ENCODE measurements around the gene LDAH.
"Not testable (repeated sequence)": the region's sequence is repeated elsewhere in the genome, so short reads cannot be mapped to it uniquely, and the experiment has no call there.

LDAH gene

DNA sequence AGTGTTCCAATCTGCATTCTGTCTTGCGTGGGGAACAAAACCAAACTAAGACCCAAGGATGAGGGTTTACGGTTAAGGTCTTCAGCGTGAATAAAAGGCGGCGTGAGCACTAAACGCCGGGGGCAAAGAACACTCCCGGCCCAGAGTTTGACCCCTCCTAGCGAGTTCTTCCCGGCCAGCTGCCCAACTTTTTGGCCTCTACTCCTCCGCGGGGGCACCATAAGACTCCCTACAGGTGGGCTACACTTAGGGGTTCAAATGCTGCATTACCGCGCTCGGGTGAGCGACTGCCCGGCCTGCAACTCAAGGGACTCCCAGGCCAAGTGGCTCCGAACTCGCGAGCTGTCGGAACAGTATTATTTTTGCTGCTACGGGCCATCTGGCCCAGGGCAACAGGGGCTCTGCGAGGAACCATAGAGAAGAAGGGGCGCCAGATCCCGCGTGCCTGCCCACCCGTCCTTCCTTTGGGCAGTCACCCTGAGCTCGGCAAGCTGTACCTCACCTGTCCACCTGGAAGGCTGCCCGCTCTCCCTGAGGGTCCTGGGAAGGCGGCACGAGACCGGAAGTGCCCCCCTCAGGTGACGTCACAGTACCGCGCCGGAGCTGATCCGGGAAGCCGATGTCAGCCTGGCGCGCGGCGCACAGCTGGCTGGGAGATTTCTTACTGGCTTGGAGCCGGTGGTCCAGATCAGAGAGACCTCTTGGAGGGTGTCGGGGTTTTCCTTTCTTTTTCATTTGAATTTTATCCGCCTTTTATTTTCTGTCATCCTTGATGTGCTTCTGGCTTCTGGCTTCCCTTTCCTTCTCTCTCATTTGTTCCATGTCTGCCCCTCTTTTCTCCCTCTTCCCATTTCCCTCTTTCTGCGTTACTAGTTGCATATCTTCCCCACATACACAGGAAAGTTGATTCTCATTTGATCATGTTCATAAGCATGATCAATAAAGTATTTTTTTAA lies at the start of gene LDAH:
Gene LDAH, minus strand, starts transcription at position 567 of the 956 bp plus-strand sequence. CDS start 21,638 bp downstream, outside the sequence.
- peak; percentile 93 for DNase-seq

DNA sequence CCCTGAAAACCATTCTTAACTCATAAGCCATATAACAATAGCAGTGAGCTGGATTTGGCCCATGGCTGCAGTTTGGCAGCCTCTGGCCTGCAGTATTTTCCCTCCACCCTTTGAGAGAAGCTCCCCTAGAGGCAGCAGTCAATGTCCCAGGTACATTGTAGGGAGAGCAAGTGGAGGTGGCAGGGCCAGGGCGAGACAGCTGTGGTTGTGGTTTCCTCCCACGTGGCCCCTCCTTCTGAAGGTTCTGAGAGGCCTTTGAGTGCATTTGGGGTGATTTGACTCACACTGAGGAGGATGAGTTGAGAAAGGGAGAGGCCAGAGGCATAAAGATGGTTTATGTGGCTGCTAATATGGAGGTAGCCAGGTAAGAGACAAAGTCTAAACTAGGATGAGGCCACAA lies 45.5 kb upstream of the LDAH start:
- DNase-seq, result no peak

DNA sequence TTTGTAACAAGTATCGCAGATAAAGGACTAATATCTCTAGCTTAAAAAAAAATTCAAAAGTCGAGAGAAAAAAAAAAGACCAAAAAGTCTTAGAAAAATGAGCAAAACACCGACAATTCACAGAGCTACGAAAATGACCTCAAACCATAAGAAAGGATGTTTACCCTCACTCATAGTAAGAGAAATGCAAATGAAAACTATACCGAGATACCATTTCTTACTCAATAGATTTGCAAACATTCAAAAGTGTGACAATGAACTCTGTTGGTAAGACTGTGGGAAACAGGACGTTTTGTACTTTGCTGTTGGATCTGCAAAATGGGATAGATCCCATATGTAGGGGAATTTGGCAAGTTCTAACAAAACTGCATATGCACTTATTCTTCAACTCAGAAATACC lies 39.9 kb upstream of the LDAH start:
- no peak for DNase-seq

DNA sequence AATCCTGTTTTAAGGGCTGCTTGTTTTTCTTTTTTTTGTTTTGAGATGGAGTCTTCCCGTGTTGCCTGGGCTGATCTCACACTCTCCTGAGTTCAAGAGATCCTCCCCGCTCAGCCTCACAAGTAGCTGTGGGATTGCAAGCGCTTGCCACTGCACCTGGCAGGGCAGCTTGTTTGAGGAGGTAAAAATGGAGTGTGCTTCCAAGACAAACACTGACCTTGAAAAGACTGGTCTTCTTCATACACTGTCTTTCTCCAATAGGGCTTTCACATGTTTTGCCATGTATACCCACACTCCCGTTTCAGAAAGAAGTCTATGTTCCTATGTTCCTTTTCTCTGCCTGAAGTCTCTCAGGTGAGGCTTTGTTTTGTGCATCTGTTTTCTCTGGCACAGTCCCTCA lies 32.6 kb upstream of the LDAH start:
- DNase-seq, result no peak

DNA sequence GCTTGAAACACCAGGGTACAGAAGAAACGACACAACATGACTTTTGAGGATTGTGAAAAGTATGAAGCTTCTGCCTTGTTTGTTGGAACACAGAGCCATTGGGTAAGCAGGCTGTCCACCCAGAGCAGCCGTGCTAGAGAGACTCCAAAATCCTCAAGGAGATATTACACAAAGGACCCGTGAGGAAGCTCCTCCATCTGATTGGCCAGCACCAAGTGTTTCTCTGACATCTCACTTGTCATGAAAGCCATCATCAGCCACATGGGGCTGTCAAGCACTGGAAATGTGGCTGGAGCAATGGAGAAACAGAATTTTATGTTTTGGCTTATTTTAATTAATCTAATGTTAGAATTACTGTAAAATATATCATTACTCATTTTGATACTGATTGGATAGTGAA lies 29.8 kb upstream of the LDAH start:
- DNase-seq, result no peak

DNA sequence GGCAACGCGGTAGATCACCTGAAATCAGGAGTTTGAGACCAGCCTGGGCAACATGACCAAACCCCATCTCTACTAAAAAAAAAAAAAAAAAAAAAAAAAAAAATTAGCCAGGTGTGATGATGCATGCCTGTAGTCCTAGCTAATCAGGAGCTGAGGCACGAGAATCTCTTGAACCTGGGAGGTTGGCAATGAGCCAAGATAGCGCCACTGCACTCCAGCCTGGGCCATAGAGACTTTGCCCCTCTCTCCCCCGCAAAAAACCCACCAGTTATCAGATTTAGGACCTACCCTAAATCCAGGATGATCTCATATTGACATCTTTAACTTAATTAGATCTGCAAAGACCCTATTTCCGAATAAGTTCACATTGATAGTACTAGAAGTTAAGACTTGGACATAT lies 29.2 kb upstream of the LDAH start:
- DNase-seq, result no peak

DNA sequence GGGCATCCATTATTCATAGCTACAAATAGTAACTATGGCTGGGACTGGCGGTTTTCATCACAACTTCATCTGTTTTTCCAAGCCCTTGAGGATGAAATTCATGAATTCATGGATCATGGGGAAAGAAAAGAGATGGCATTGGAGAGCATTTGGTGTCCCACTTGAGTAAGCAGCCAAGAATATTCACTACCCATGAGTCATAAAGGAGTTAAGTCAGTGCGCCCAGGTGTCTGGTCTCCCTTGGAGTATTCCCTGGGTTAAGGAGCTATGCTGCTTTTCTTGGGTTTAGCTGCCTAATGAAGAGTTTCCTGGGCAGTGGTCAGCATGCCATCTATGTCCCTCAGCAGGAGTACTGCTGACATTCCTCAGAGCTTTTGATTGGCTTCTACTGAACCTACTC lies 21.3 kb upstream of the LDAH start:
- no peak for DNase-seq

DNA sequence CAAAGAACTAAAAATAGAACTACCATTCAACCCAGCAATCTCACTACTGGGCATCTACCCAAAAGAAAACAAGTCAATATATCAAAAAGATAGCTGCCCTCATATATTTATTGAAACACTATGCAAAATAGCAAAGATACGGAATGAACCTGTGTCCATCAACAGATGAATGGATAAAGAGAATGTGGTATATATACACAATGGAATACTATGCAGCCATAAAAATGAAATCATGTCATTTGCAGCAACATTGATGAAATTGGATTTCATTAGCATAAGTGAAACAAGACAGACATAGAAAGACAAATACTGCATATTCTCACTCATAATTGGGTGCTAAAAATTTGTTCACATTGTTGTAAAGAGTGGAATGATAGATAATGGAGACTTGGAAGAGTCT lies 16.2 kb upstream of the LDAH start:
- no peak for DNase-seq

DNA sequence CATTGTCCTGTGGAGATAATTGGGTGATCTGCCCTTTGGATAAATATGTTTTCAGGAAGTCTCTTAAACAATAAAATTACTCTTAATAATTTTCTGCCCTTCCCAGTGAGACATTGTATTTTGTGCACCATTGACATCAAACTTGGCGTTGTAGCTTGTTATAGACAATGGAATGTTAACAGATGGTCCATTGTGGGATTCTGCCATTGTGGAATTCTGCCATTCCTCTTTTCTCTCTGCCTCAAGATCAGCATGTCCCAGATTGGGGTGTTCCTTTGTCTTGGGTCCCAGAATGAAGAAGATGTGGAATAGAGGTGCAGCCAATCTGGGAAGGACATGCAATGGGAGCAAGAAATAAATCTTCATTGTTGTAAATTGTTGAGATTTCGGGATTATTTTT lies 15.1 kb upstream of the LDAH start:
- no peak for DNase-seq

DNA sequence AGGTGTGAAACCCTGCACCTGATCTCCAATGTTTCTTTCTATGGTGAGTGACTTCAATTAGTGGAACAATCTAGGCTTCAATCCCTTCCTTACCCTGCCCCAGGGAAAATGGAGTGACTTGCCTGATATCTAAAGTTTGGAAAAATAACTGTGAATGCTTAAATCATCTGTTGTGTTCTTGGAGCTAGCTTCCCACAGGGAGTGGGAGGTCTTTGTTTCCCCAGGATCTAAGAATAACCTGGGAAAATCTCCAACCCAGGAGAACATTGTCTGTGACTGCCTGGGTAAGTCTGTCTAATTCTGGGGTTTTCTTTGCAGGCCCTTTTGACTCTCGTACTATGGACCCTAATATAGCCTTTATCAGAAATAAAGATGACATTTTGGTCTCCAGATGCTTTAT lies 13.6 kb upstream of the LDAH start:
- DNase-seq, result no peak

DNA sequence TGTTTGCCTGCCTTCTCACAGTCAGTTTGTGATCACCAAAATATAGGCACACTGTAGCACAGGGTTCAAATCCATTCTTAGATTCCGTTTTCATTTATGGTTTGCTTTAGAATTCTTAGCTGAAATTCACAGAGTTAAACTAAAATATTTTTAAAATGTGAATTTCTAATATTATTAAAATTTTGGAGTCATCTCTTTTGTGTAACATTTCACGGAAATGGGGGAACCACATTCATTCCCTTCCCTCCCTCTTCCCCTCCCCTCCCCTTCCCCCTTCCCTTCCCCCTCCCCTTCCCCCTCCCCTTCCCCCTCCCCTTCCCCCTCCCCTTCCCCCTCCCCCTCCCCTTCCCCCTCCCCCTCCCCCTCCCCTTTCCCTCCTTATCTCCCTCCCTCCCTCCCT lies 11.4 kb upstream of the LDAH start:
- DNase-seq, result no peak

DNA sequence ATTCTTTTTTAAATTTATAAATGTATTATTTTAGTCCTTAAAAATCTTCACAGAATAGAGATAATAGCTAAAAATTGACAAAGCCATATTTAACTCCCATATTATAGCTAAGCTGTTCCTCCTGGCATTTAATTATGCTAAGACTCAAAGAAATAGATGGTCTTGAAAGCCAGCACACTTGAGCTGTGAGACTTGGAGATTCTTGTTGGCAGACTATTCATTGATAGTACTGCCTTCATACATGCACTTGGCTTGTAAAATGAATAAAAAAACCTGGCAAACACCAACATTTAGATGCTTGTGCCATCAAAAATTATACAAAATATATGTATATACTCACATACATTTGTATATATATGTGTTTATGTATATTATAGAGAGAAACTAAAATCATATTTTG lies 9.7 kb upstream of the LDAH start:
- DNase-seq, result no peak

DNA sequence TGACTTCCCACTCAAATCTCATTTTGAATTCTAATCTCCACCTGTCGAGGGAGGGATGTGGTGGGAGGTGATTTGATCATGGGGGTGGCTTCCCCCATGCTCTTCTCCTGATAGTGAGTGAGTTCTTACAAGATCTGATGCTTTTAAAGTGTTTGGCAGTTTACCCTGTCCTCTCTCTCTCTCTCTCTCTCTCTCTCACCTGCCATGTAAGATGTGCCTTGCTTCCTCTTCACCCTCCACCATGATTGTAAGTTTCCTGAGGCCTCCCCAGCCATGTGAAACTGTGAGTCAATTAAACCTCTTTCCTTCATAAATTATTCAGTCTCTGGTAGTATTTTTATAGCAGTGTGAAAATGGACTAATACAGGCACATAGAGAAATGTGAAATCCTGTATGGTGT lies 7.0 kb upstream of the LDAH start:
- no peak for DNase-seq

DNA sequence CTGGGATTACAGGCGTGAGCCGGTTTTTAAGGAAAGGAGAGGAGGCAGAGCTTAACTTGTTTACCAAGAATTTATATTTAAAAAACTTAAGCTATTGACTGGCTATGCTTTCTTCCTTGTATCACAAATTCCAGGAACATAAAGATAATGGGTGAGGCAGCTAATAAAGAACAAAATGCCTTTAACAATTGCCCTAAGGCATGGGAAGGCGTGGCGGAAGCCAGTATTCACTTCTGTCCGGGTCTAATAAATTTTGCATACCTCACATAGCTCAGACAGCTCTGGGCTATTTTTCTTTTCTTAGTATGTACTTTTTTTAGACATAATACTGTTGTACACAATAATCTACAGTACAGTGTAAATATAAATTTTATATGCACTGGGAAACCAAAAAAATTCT lies 1.0 kb upstream of the LDAH start:
- no peak for DNase-seq

DNA sequence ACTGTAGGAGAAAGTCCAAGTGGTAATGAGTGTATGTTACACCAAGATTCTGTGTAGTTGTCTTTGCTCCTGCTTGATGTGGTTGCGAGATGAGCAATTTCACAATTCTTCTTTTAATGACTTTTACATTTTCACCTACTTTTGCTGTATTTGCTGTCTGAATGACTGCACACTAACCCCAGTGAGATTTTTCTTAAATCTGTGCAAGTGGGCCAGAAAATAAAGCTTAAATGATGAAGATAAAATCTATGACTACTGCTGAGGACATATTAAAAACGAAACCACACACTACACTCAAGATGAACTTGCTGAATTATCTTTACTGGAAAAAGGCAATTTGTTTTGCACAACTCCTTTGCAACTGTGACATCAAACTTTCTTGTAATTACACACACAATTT lies 4.1 kb downstream of the LDAH start:
- DNase-seq, result no peak

DNA sequence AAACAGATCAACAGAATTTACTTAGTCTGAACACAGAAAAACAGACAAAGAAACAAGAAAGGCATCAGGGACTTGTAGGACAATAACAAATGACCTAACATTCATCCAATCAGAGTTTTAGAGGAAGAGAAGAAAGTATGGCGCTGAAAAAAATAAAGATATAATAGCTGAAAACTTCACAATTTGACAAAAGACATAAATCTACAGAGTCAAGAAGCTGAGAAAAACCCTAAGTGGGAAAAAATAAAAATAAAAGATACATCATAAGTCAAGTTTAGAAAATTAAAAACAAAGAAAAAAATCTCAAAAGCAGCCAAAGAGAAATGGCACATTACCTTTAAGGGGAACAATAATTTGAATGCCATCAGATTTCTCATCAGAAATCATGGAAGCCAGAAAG lies 7.7 kb downstream of the LDAH start:
- no peak for DNase-seq

DNA sequence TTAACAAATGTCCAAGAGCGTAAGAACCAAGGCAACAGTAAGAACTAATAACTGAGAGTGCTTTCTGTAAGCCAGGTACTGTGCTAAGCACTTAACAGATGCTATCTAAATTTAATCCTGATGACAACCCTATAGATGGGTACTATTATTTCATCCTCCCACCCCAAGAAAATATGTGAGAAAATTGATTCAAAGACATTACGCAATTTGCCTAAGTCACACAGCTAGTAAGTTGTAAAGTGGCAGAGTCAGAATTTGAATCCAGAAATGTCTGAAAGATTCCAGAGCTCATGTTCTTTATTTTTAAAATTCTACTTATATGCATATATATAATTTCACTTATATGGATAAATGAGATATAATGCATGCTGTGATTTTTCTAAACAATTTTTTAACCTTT lies 10.1 kb downstream of the LDAH start:
- DNase-seq, result no peak

DNA sequence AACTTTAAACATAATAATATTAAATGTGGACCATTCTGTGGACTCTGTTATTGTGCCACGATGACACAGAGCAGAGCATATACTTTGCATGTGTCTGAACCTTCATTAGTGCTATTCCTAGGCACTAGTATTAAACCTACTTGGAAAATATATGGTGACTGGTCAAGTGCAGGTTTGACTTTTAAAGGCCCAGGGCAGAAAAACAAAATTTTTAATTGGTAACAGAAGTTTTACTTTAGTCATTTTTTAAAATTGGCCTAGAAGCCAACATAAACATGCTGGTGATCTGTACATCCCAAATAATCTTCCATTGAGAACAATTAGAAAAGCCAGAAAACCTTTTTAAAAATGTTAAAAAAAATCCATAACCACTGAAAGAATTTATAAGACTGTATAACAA lies 16.6 kb downstream of the LDAH start:
- no peak for DNase-seq

DNA sequence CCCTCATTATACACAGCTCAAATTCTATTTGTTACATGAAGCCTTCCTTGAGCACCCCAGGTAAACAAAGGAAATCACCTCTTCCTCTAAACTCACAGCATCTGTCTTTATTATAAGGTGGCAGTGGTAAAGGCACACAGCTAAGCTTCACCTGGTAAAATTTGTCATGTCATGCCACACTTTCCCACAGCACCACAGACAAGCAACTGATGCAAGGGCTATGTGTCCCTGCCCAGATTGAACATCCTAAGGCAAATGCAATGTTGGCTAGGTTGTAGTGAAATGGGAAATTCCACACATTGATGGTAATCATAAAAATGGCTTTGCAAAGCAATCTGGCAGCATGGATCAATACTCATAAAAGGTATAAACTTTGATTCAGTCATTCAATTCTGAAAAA lies 18.9 kb downstream of the LDAH start:
- DNase-seq, result no peak

DNA sequence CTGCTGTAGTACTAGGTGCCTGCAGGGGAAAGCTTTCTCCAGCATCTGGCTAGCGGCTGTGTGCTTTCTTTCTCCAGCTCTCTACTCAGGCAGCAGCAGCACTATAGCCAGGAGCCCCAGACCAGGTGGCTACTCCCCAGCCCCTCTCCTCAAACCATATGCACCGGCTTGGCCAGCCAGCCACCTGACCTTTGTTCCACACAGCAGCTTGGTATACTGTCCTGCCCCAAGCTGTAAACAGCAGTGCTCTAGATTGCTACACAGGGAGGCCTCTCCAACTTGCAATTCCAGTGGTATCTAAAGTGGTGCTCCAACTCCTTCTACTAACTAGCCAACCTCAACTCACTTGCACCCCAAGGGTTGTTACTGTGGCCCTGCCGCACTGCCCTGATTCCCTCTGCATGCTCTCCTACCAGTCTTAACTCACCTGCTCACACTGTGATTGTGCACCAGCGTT lies 19.6 kb downstream of the LDAH start:
- DNase-seq, result peak; percentile 57

DNA sequence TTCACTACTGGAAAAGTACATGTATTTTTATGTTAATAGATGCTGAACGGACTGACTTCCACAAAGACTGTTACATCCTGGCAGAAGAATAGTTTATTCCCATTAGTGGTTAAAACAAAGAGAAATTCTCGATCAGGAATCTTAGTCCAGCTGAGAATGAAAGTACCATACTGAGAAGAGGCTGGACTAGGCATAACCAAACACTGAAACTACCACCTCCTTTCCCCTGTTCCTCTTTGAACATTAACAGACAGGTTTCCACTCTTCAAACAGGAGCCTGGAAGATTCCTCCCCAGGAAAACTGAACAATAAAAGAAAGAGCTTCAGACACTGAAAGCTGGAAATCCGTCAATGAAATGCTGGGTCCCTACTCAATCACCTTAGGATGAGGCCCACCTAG lies 25.8 kb downstream of the LDAH start:
- no peak for DNase-seq

DNA sequence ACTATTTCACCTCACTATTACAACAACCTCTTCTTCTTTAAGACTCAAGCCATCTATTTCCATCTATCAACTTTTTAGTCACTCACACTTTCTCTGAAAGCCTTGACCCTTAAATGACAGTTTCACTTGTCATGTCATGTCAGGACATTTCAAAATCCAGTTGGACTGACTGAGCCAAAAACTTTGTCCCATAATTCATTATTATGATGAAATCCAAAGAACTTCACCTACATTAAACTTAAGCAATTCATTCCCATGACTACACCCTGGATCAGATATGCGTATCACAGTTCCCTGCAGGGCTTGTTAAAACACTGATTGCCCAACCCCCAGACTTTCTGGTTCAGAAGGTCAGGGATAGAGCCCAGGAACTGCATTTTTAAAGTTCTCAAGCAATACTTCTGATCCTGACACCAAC lies 26.5 kb downstream of the LDAH start:
- no peak for DNase-seq

DNA sequence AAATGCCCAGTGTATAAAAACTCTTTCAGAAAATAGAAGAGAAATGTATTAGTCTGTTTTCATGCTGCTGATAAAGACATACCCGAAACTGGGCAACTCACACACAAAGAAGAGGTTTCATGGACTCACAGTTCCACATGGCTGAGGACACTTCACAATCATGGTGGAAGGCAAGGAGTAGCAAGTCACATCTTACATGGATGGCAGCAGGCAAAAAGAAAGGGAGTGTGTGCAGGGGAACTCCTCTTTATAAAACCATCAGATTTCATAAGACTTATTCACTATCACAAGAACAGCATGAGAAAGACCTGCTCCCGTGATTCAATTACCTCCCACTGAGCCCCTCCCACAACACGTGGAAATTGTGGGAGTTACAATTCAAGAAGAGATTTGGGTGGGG lies 29.0 kb downstream of the LDAH start:
- not testable (repeated sequence) for DNase-seq

DNA sequence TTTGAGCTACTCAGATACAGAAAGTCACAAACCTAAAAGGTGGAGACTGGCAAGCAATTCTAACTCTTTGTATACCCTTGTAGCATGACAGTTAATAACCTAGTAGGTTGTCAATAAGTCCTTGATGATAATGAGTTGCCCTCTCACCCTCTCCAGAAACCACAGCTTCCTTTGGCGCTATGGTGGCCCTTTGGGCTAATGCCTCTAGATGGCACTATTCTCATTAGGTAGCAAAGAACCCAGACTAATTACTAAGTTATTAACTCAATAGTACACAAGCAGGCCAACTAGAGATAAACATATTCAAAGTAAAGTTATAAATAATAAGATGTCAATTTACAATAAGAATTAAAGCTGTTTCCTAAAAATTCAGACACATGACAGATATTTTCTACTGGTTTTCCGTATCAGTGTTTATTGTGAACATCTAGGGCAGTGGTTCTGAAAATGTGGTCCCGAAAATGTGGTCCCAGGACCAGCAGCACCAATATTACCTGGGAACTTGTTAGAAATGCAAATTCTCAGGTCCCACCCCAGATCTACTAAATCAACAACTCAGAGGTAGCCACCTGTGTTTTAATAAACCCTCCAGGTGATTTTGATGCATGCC lies 41.1 kb downstream of the LDAH start:
- DNase-seq, result no peak

DNA sequence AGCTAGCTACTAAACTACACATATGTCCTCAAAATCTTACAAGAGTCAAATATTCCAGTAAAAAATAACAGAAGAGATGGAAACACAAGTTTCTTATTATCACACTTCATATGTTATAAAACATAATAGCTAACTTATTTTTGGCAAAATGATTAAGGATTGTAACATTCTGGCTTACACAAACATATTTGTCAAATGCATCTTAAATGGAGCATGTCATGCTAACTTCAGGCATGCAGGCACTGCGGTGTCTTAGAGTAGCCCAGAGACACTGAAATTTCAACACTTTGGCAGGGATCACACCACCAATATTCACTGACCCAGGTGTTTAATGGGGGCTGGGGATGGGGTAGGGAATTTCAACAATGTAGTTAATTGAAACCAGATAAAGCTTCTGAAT lies 51.6 kb downstream of the LDAH start:
- no peak for DNase-seq
